ENCODE data around the gene PDLIM1. TPM values are rescaled to one million over a fixed set of nuclear protein-coding genes. Genes with fewer than 3 reads are reported as not detected.

The PDLIM1 gene
- total and polyA plus RNA-seq, 2 experiments from 2014 or later, result 111 to 233 TPM

DNA sequence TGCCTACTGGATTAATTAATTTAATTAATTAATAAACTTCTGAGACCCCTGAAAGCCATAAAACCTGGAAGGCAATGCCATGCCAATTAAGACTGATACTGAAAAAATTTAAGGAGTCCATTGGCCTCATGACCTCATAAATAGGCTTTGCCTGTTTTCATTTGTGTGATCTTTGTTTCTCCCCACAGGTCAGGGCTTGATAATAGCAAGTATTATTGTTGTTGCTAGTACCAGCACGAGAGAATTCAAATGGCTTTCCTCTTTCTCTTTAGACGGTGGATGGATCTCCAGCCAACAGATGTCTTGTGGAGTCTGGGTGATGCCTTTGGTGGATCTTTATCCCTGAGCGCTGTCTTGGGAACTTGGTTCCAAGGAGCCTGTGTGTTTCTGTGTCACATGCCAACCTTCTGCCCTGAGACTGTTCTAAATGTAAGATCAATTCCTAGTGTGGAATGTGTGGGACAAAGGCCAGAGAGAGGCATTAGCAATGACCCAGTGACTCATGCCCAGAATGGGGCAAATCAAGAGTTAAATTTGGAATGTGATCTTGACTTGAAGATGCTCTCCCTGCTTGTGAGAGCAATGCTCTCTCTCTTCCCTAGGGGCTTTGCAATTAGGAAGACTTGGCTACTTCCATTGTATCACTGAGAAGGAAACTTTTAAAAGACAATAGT is 79.1 kb downstream of the PDLIM1 start:
- DNase-seq (ENCODE audit: low spot score) (no peak), ATAC-seq (no peak)
- H3K27ac ChIP-seq (ENCODE audit: low read depth), result no peak overlapping the region
- H3K4me1 Mint-ChIP-seq, result peaks cover 11% of the 10 kb centered on the region
- no peak overlapping the region for H3K4me2 ChIP-seq
- no peak overlapping the region for H3K27ac Mint-ChIP-seq
- H3K27me3 Mint-ChIP-seq (ENCODE audit: insufficient read depth, low read depth, poor library complexity), result no peaks in the 10 kb centered on the region
- no peaks in the 10 kb centered on the region for H4K20me1 ChIP-seq (replicated peaks; ENCODE audit: insufficient read depth)
- no peaks in the 10 kb centered on the region for H3K79me2 ChIP-seq (replicated peaks; ENCODE audit: insufficient read depth)
- no peak overlapping the region for H3K4me3 ChIP-seq
- H3K4me3 Mint-ChIP-seq, result no peak overlapping the region
- H3F3A ChIP-seq (replicated peaks; ENCODE audit: low read depth), result no peaks in the 10 kb centered on the region
- no peaks in the 10 kb centered on the region for H3K9me3 Mint-ChIP-seq
- H3K27me3 ChIP-seq (ENCODE audit: insufficient read depth), result no peaks in the 10 kb centered on the region
- peaks cover 19% of the 10 kb centered on the region for H3K36me3 Mint-ChIP-seq (ENCODE audit: low read depth)
- H2AFZ ChIP-seq, result no peak overlapping the region
- H3K9me2 ChIP-seq (ENCODE audit: insufficient read depth), result peaks cover 10% of the 10 kb centered on the region; the same call in 1 of the 2 replicates
- TF ChIP-seq ZNF331 (CRISPR knock-in tag; IDR thresholded peaks at IDR 0.05; ENCODE audit: low read depth) (no peak), ETS1 (IDR thresholded peaks at IDR 0.05) (no peak), JUNB (IDR thresholded peaks at IDR 0.05; ENCODE audit: unreplicated experiment) (no peak), POLR2AphosphoS5 (IDR thresholded peaks at IDR 0.05; ENCODE audit: low read depth) (no peak), STAT1 (IDR thresholded peaks at IDR 0.05; ENCODE audit: unreplicated experiment) (no peak), ZNF114 (CRISPR knock-in tag; IDR thresholded peaks at IDR 0.05) (no peak), EZH2phosphoT487 (IDR thresholded peaks at IDR 0.05; ENCODE audit: unreplicated experiment) (no peak)
- TF ChIP-seq, protein P1, sequence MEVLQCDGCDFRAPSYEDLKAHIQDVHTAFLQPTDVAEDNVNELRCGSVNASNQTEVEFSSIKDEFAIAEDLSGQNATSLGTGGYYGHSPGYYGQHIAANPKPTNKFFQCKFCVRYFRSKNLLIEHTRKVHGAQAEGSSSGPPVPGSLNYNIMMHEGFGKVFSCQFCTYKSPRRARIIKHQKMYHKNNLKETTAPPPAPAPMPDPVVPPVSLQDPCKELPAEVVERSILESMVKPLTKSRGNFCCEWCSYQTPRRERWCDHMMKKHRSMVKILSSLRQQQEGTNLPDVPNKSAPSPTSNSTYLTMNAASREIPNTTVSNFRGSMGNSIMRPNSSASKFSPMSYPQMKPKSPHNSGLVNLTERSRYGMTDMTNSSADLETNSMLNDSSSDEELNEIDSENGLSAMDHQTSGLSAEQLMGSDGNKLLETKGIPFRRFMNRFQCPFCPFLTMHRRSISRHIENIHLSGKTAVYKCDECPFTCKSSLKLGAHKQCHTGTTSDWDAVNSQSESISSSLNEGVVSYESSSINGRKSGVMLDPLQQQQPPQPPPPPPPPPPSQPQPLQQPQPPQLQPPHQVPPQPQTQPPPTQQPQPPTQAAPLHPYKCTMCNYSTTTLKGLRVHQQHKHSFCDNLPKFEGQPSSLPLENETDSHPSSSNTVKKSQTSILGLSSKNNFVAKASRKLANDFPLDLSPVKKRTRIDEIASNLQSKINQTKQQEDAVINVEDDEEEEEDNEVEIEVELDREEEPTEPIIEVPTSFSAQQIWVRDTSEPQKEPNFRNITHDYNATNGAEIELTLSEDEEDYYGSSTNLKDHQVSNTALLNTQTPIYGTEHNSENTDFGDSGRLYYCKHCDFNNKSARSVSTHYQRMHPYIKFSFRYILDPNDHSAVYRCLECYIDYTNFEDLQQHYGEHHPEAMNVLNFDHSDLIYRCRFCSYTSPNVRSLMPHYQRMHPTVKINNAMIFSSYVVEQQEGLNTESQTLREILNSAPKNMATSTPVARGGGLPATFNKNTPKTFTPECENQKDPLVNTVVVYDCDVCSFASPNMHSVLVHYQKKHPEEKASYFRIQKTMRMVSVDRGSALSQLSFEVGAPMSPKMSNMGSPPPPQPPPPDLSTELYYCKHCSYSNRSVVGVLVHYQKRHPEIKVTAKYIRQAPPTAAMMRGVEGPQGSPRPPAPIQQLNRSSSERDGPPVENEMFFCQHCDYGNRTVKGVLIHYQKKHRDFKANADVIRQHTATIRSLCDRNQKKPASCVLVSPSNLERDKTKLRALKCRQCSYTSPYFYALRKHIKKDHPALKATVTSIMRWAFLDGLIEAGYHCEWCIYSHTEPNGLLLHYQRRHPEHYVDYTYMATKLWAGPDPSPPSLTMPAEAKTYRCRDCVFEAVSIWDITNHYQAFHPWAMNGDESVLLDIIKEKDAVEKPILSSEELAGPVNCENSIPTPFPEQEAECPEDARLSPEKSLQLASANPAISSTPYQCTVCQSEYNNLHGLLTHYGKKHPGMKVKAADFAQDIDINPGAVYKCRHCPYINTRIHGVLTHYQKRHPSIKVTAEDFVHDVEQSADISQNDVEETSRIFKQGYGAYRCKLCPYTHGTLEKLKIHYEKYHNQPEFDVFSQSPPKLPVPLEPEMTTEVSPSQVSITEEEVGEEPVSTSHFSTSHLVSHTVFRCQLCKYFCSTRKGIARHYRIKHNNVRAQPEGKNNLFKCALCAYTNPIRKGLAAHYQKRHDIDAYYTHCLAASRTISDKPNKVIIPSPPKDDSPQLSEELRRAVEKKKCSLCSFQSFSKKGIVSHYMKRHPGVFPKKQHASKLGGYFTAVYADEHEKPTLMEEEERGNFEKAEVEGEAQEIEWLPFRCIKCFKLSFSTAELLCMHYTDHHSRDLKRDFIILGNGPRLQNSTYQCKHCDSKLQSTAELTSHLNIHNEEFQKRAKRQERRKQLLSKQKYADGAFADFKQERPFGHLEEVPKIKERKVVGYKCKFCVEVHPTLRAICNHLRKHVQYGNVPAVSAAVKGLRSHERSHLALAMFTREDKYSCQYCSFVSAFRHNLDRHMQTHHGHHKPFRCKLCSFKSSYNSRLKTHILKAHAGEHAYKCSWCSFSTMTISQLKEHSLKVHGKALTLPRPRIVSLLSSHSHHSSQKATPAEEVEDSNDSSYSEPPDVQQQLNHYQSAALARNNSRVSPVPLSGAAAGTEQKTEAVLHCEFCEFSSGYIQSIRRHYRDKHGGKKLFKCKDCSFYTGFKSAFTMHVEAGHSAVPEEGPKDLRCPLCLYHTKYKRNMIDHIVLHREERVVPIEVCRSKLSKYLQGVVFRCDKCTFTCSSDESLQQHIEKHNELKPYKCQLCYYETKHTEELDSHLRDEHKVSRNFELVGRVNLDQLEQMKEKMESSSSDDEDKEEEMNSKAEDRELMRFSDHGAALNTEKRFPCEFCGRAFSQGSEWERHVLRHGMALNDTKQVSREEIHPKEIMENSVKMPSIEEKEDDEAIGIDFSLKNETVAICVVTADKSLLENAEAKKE (CRISPR knock-in tag; IDR thresholded peaks at IDR 0.05), result no peak
- peaks cover 4% of the 10 kb centered on the region for H3K4me1 ChIP-seq (ENCODE audit: insufficient read depth)
- H3K36me3 ChIP-seq (ENCODE audit: insufficient read depth), result no peaks in the 10 kb centered on the region
